HTERT RPE-1 (cell line): ENCODE data around the gene HOXA9.

Experiments used
- in situ Hi-C: fragments of 300-500 bp; cut with MboI; formaldehyde crosslinking; loops from 4 replicates; pipeline ENCODE4 v1.14.3; 2020; ENCODE audit warnings: low sequenced_read_pairs

Gene HOXA9

DNA sequence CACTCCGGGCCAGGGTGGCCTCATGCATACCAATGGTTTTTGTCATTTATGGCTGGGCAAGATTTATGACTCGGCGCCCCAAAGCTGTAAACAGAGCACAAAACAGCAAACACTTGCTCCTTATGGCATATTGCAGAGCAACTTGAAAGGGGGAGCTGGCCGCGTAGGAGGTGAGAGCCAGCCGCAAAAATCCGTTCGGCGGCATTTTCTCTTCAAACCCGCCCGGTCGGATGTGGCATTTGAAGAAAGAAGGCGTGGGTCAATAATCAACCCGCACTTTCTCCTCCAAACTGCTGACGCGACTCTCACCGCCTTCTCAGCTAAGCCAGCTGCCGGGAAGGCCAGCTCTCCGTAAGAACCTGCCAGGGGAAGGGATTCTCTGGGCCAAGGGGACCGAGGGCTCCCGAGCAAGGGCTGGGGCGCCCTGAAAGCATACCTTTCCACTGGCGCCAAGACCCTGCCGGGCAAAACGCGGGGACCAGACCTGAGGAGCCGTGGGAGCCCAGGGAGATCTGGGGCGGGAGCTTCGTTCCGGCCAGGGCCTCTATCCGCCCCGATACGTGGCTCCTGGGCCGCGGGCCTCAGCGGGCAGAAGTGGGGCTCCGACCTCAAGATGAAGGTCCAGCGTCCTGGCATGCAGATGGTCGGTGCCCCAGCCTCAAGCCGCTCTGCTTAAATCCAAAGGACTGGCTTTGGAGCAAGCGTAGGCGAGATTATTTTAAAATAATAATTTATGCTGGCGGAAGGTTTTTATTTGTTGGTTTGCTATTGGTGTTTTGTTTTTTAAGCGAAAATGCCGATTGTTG lies 49.9 kb downstream of the HOXA9 start:
- in situ Hi-C loops, result no loop called here

DNA sequence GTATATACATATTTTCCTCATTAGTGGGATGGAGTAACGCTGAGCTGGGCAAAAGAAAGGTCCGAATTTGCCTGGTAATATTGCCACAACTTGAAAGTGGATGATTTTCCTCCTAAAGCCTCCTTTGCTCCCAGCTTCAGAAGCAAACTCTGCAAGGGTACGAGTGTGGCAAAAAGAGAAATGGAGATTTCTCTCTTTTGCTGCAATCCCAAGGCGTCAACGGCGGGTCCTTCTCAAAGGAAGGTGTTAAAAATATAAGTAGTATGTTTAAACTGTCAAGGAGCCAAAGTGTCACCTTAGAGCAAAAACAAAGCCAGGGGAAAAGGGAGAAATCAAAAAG lies 50.5 kb downstream of the HOXA9 start:
- in situ Hi-C loops, result no loop called here

DNA sequence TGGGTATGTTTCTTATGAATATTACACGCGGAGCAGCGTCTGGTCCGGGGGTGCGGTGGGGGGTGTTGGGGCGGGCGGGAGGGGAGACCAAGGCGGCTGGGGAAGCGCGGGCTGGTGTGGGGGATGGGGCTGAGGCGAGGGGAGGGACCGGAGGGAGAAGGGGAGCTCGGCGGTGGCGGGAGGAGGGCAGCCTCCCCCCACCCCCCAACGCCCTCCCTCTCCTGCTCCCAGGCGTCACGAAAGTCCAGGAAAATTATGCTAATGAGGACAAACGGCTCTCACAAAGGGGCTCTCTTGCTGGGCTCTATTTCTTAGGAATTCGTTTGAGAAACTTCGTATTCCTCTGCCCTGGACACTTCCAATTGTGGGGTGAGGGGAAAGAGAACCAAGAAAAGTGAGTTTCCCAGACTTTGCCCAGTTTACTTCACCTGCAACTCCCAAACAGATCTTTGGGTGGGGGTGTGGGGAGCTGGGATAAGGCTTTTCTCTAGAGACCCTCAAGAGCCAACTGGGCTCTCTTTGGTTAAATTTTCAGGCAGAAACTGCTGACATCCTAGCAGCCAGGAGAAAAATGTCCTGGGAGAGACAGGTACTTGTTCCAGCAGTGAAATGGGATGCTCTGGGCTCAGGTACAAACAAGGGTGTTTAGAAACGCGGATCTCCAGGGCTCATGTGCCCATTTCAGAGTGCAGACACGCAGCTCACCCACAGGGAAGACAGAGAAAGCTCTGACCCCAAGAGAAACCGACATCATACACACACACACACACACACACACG lies 51.2 kb downstream of the HOXA9 start:
- in situ Hi-C loops, result no loop called here

DNA sequence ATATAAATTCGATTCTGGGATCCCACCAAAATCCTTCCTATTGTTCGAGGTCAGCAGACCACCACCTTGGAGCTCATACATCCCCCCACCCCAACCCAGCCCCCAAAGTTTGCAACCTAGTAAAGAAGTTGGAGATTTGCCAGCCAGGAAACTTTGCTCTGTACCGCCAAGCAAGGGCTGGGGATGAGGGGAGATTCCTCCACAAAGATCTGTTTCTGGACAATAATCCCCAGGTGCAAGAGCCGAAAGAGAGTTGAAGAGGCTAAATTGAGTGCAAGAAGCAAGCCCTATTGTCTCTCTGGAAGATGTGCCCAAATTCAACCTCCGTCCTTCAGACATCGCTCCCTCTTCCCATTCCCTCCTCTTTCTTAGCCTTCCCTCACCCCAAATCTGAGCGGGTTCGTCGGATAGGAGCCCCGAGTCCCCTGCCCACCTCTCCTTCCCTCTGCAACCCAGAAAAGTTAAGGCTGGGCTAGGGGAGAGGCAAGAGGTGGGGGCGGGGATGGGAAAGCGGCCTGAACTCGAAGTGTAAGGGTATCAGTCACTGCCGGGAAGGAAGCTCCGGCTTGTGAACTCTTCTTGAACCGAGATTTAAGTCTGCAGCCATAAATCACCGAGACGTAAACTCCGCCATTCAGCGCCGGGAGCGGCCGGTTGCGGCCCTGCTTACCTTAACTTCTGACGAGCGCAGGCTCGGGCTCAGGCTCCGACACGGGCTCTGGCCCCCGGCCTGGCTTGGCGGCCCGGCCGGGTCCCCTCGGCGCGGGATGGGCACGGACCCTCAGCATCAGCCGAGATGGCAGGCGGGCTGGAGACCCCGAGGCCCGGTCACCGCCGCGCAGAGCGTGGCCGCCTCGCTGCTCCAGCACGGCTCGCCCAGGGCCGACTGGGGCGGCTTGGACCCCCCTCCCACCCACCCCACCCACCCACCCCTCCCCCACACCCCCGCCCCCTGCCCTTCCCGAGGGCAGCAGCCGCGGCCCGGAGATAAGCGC lies 52.1 kb downstream of the HOXA9 start:
- in situ Hi-C loops, result no loop called here
